ENCODE measurements around the gene INMT.

DNA sequence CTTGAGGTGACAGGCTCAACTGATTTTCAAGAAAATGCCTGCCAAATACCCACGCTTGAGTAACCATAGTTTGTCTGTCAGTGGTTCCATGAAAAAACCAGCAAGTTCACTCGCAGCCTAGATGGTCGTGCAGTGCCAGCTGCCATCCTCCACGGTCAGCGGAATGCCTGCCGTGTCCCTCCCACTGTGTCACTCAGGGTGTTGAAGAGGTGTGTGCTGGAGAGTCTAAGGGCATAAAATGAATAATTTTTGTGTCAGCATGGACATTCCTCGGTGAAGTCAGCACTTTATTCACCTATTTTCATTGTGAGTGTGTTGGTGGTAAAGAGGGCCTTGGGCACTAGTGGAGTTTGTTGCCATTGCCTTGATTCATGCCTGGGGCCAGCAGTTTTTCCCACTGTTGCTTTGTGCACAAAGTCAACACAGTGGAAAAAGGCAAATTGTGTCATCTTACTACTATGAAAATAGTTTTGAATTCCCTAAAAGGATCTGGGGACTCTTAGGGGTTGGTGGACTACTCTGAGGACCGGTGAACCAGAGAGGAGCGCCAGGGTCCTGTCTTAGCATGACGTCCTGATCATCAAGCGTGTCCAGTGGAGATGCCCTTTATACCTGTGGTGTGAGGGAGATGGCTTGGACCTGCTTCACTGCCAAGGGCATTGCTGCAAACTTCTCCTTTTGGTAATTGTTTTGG is 36.9 kb downstream of the INMT start:
- TF ChIP-seq POLR2A (IDR thresholded peaks at IDR 0.05; ENCODE audit: low read depth, low read length) (no peak), POLR2AphosphoS5 (IDR thresholded peaks at IDR 0.05; ENCODE audit: low read length) (no peak), GABPA (IDR thresholded peaks at IDR 0.05; ENCODE audit: low read depth) (no peak), MEF2A (IDR thresholded peaks at IDR 0.05; ENCODE audit: insufficient read depth, low read depth, low read length) (no peak), CEBPB (IDR thresholded peaks at IDR 0.05; ENCODE audit: borderline replicate concordance in 1 of 2, low read depth in 2 of 2, low read length in 2 of 2) (no peak)
